ENCODE data around the gene LPP.

The LPP gene

DNA sequence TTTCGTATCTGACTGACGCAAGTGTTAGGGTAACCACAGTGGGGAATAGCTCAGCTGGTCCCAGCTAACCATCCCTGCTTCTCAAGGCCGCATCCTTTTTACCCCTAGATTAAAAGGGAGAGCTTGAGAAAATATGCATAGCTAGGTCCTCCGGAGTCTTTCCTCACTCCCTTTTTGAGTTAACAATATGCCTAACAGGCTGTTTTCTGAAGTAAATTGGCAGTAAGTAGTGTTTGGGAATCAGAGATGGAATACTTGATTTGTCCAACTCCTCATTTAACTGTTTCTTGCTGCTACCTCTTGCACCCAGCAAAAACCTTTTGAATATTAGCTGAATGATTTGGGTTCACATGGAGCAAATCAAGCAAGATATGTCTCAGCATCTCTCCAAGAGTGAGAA, 326.1 kb downstream of the LPP start:
- CTCF ChIA-PET, result no interaction called here
- TF ChIP-seq SUZ12 (IDR thresholded peaks at IDR 0.05), result no peak
- TF ChIP-seq TARDBP (IDR thresholded peaks at IDR 0.05), result no peak
- TF ChIP-seq LEF1 (IDR thresholded peaks at IDR 0.05; ENCODE audit: borderline replicate concordance), result no peak
- TF ChIP-seq FOXK2 (IDR thresholded peaks at IDR 0.05), result no peak
- TF ChIP-seq, protein P1, sequence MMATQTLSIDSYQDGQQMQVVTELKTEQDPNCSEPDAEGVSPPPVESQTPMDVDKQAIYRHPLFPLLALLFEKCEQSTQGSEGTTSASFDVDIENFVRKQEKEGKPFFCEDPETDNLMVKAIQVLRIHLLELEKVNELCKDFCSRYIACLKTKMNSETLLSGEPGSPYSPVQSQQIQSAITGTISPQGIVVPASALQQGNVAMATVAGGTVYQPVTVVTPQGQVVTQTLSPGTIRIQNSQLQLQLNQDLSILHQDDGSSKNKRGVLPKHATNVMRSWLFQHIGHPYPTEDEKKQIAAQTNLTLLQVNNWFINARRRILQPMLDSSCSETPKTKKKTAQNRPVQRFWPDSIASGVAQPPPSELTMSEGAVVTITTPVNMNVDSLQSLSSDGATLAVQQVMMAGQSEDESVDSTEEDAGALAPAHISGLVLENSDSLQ (IDR thresholded peaks at IDR 0.05), result no peak
- TF ChIP-seq SP1 (IDR thresholded peaks at IDR 0.05), result no peak
- TF ChIP-seq FOXM1 (IDR thresholded peaks at IDR 0.05; ENCODE audit: borderline replicate concordance), result no peak
- TF ChIP-seq CTBP1 (IDR thresholded peaks at IDR 0.05; ENCODE audit: borderline replicate concordance), result no peak
- TF ChIP-seq FOXA1 (IDR thresholded peaks at IDR 0.05), result no peak
- TF ChIP-seq ZNF384 (IDR thresholded peaks at IDR 0.05), result no peak
- no peak for TF ChIP-seq ARNT (IDR thresholded peaks at IDR 0.05)
- no peak for TF ChIP-seq ELF4 (IDR thresholded peaks at IDR 0.05)
- no peak for TF ChIP-seq HDGF (IDR thresholded peaks at IDR 0.05; ENCODE audit: borderline replicate concordance)
- no peak for TF ChIP-seq NFRKB (IDR thresholded peaks at IDR 0.05)
- no peak for TF ChIP-seq L3MBTL2 (conservative IDR thresholded peaks at IDR 0.05)
- no peak for TF ChIP-seq BHLHE40 (IDR thresholded peaks at IDR 0.05; ENCODE audit: borderline replicate concordance)
- POLR2A ChIA-PET, result no interaction called here
- no peak for DNase-seq (ENCODE audit: extremely low spot score)

DNA sequence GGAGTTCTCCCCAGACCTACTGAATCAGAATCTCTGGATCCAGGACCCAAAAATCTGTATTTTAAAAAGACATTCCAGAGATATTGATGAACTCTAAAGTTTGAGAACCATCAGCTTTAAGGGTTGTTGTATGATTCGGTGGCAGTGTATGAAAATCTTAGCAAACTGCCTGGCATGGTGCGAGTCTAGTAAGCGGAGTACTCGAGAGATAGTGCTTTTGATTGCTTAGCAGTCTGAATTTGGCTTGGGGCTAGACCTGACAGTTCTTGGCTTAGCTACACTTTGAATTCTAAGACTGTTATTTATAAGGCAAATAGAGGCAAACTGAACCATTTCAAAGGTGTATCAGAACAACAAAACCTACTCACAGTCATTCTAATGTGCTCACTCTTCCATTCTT, 329.0 kb downstream of the LPP start:
- POLR2A ChIA-PET, result no interaction called here
- CTCF ChIA-PET, result no interaction called here
- DNase-seq (ENCODE audit: extremely low spot score), result no peak
- TF ChIP-seq LEF1 (IDR thresholded peaks at IDR 0.05; ENCODE audit: borderline replicate concordance) (no peak), ARNT (IDR thresholded peaks at IDR 0.05) (no peak), ELF4 (IDR thresholded peaks at IDR 0.05) (no peak), NFRKB (IDR thresholded peaks at IDR 0.05) (no peak), FOXK2 (IDR thresholded peaks at IDR 0.05) (no peak), FOXA1 (IDR thresholded peaks at IDR 0.05) (no peak), ZNF384 (IDR thresholded peaks at IDR 0.05) (no peak), HDGF (IDR thresholded peaks at IDR 0.05; ENCODE audit: borderline replicate concordance) (no peak), L3MBTL2 (conservative IDR thresholded peaks at IDR 0.05) (no peak), TARDBP (IDR thresholded peaks at IDR 0.05) (no peak), BHLHE40 (IDR thresholded peaks at IDR 0.05; ENCODE audit: borderline replicate concordance) (no peak), SUZ12 (IDR thresholded peaks at IDR 0.05) (no peak), FOXM1 (IDR thresholded peaks at IDR 0.05; ENCODE audit: borderline replicate concordance) (no peak), SP1 (IDR thresholded peaks at IDR 0.05) (no peak), CTBP1 (IDR thresholded peaks at IDR 0.05; ENCODE audit: borderline replicate concordance) (no peak)
- TF ChIP-seq, protein P1 (IDR thresholded peaks at IDR 0.05), result no peak

DNA sequence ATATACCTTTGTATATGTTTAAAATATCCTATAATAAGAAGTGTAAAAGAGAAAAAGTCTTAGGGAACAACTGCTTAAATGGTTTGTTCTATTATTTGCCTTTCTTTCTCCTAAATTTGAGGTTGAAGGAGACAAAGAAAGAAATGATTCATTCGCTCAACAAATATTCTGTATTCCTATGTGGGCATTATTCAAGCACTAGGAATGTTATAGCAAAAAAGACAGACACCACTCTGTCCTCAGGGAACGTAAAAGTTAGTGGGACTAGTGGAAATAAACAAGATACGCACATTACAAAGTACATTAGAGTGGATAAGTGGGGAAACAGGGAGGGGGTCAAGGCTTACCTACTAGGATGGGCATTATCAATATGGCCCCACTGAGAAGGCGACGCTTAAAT, 332.2 kb downstream of the LPP start:
- ChIA-PET CTCF (no interaction called here), POLR2A (no interaction called here)
- TF ChIP-seq ZNF384 (IDR thresholded peaks at IDR 0.05) (no peak), FOXA1 (IDR thresholded peaks at IDR 0.05) (no peak), SP1 (IDR thresholded peaks at IDR 0.05) (no peak), LEF1 (IDR thresholded peaks at IDR 0.05; ENCODE audit: borderline replicate concordance) (no peak), FOXM1 (IDR thresholded peaks at IDR 0.05; ENCODE audit: borderline replicate concordance) (no peak), SUZ12 (IDR thresholded peaks at IDR 0.05) (no peak), CTBP1 (IDR thresholded peaks at IDR 0.05; ENCODE audit: borderline replicate concordance) (no peak), FOXK2 (IDR thresholded peaks at IDR 0.05) (no peak), ELF4 (IDR thresholded peaks at IDR 0.05) (no peak), L3MBTL2 (conservative IDR thresholded peaks at IDR 0.05) (no peak), ARNT (IDR thresholded peaks at IDR 0.05) (no peak), BHLHE40 (IDR thresholded peaks at IDR 0.05; ENCODE audit: borderline replicate concordance) (no peak), HDGF (IDR thresholded peaks at IDR 0.05; ENCODE audit: borderline replicate concordance) (no peak), NFRKB (IDR thresholded peaks at IDR 0.05) (no peak)
- TF ChIP-seq, protein P1 (IDR thresholded peaks at IDR 0.05), result no peak
- DNase-seq (ENCODE audit: extremely low spot score), result no peak

DNA sequence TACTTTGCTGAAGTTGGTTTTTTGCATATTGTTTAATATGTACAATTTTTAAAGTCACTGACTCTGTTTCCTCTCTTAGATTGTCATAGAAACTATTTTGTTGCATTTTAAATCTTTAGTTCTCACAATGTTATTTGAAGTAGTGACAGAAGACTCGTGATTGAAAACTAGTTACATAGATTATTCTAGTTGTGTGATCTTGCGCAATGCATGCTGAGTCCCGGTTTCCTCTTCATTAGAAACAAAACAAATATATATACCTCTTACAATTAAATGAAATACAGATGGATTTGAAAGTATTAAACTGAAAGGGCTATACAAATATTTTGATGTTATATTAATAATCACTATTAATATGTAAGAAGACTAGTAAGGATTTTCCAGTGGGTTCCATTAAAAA, 333.0 kb downstream of the LPP start:
- TF ChIP-seq FOXK2 (IDR thresholded peaks at IDR 0.05) (no peak), L3MBTL2 (conservative IDR thresholded peaks at IDR 0.05) (no peak), HDGF (IDR thresholded peaks at IDR 0.05; ENCODE audit: borderline replicate concordance) (no peak), ZNF384 (IDR thresholded peaks at IDR 0.05) (no peak), FOXA1 (IDR thresholded peaks at IDR 0.05) (no peak), BHLHE40 (IDR thresholded peaks at IDR 0.05; ENCODE audit: borderline replicate concordance) (no peak), SUZ12 (IDR thresholded peaks at IDR 0.05) (no peak), SP1 (IDR thresholded peaks at IDR 0.05) (no peak), TARDBP (IDR thresholded peaks at IDR 0.05) (no peak), LEF1 (IDR thresholded peaks at IDR 0.05; ENCODE audit: borderline replicate concordance) (no peak), ARNT (IDR thresholded peaks at IDR 0.05) (no peak), NFRKB (IDR thresholded peaks at IDR 0.05) (no peak), FOXM1 (IDR thresholded peaks at IDR 0.05; ENCODE audit: borderline replicate concordance) (no peak), ELF4 (IDR thresholded peaks at IDR 0.05) (no peak), CTBP1 (IDR thresholded peaks at IDR 0.05; ENCODE audit: borderline replicate concordance) (no peak)
- TF ChIP-seq, protein P1 (IDR thresholded peaks at IDR 0.05), result no peak
- DNase-seq (ENCODE audit: extremely low spot score), result no peak
- ChIA-PET POLR2A (no interaction called here), CTCF (no interaction called here)

DNA sequence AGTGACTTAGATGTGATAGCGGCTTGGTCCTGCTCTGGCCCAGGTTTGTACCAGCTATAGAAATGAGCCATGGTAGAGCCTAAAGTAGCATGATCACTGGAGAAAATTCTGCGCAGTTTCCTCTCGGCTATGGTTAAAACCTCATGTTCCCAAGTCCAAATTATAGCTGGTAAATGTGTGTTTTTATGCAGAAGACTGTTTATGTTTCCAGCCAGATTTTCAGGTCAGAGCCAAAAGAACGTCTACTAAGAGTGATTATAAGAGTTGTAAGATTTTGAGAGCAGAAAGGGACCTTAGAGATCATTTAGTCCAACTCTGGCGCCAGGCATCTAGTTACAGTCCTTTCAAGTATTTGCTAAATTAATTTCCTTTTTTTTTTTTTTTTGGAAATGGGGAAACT, 333.7 kb downstream of the LPP start:
- TF ChIP-seq SP1 (IDR thresholded peaks at IDR 0.05) (no peak), NFRKB (IDR thresholded peaks at IDR 0.05) (no peak), L3MBTL2 (conservative IDR thresholded peaks at IDR 0.05) (no peak), HDGF (IDR thresholded peaks at IDR 0.05; ENCODE audit: borderline replicate concordance) (no peak), FOXK2 (IDR thresholded peaks at IDR 0.05) (no peak), CTBP1 (IDR thresholded peaks at IDR 0.05; ENCODE audit: borderline replicate concordance) (no peak), LEF1 (IDR thresholded peaks at IDR 0.05; ENCODE audit: borderline replicate concordance) (no peak), SUZ12 (IDR thresholded peaks at IDR 0.05) (no peak)
- ChIA-PET POLR2A (no interaction called here), CTCF (no interaction called here)
- DNase-seq (ENCODE audit: extremely low spot score), result no peak
